Activated naive CD8-positive, alpha-beta T cell treated with anti-CD3 and anti-CD28 coated beads, Interleukin-2, amount 10 ng/mL, durations not matched to agents 7 days and 5 days (primary cell): ENCODE results near the gene MRPL24. TPM values are rescaled to one million over a fixed set of nuclear protein-coding genes. Genes with fewer than 3 reads are reported as not detected.
A peak's percentile ranks its signal among the peaks of the same experiment; 100 is the strongest.

Experiments
- ATAC-seq: fragments of 150-1000 bp; cut with Tn5 transposase; one replicate; pipeline ENCODE4 v1.10.0; 2021; ENCODE audit warnings: low read depth, moderate library complexity
- POLR2A ChIA-PET: fragments of 350-600 bp; sonication (Branson Sonifier 250); formaldehyde crosslinking; loops from one replicate; lab custom pipeline; 2021; ENCODE audit warnings: antibody characterized with exemption; lab: Charles Lee
- DNase-seq: peaks from one replicate; pipeline ENCODE4 v3.0.0; 2021
- H3K27ac Mint-ChIP-seq: one replicate; pipeline ENCODE4 v1.8.0; 2022; ENCODE audit warnings: mild to moderate bottlenecking, mixed read lengths
- H3K27me3 Mint-ChIP-seq: one replicate; pipeline ENCODE4 v1.8.0; 2022; ENCODE audit warnings: mild to moderate bottlenecking, moderate library complexity, mixed read lengths
- H3K36me3 Mint-ChIP-seq: one replicate; pipeline ENCODE4 v1.8.0; 2021; ENCODE audit warnings: mild to moderate bottlenecking, mixed read lengths
- H3K4me1 Mint-ChIP-seq: one replicate; pipeline ENCODE4 v1.8.0; 2021; ENCODE audit warnings: mixed read lengths
- H3K4me3 Mint-ChIP-seq: one replicate; pipeline ENCODE4 v1.8.0; 2022; ENCODE audit warnings: mild to moderate bottlenecking, moderate library complexity, mixed read lengths
- H3K9me3 Mint-ChIP-seq: one replicate; pipeline ENCODE4 v1.8.0; 2021; ENCODE audit warnings: mixed read lengths
- total RNA-seq, 2 experiments: library from RNA; stranded (reverse); gene quantifications; one replicate each; pipeline ENCODE4 v1.2.3, GENCODE V29; 2021

Gene MRPL24
- total RNA-seq, 2 experiments from 2014 or later, result 45.0 to 51.1 TPM

DNA sequence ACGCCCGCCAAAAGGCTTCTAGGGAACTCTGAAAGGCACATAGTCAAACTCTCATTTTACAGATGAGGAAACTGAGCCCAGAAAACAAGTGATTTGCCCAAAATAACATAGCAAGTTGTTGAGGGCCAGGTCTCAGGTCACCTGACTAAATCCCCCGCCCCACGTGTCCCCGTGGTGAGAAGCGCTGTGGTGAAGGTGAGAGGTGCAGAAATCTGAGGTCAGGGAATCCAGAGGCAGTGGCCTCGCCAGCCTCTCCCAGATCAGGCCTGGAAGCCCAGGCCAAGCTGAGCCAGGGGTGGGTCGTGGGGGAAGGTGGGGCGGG, 5.5 kb upstream of the MRPL24 start:
- Mint-ChIP-seq H3K27ac (peak overlapping the region; percentile 91), H3K4me1 (peaks cover 54% of the 10 kb centered on the region), H3K36me3 (peaks cover 33% of the 10 kb centered on the region), H3K27me3 (no peaks in the 10 kb centered on the region), H3K9me3 (no peaks in the 10 kb centered on the region), H3K4me3 (no peak overlapping the region)
- POLR2A ChIA-PET, result interaction anchor here (1.0 to 2.9 kb wide), 3 partner anchors 18 to 24 kb away, joined by 3 to 15 read pairs (median 5); partner anchors contain the start of genes ISG20L2, METTL25B and PRCC
- ATAC-seq, result no peak
- no peak for DNase-seq

DNA sequence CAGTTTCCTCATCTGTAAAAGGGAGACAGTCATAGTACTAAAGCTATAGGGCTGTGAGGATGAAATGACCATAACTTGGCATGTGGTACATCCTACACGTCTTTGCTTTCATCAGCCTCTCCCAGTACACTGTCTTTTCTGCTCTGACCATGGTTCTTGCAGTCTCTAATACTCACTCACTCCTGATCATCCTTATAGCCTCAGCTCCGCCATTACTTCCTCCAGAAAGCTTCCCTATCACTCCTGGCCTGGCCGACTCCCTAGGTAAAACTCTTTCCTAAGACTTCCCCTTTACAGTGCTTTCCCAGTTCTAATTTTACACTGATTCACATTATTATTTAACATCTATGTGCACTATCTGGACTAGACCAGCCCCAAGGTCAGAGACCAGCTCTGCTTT, 5.0 kb upstream of the MRPL24 start:
- H3K4me3 Mint-ChIP-seq, result no peak overlapping the region
- no peaks in the 10 kb centered on the region for H3K27me3 Mint-ChIP-seq
- ATAC-seq (no peak), DNase-seq (no peak)
- H3K9me3 Mint-ChIP-seq, result no peaks in the 10 kb centered on the region
- peaks cover 35% of the 10 kb centered on the region for H3K36me3 Mint-ChIP-seq
- POLR2A ChIA-PET, result interaction anchor here (0.7 to 2.9 kb wide), 3 partner anchors 18 to 25 kb away, joined by 3 to 15 read pairs (median 3); partner anchors contain the start of genes ISG20L2, METTL25B and PRCC
- H3K27ac Mint-ChIP-seq, result peak overlapping the region; percentile 1
- H3K4me1 Mint-ChIP-seq, result peaks cover 55% of the 10 kb centered on the region

DNA sequence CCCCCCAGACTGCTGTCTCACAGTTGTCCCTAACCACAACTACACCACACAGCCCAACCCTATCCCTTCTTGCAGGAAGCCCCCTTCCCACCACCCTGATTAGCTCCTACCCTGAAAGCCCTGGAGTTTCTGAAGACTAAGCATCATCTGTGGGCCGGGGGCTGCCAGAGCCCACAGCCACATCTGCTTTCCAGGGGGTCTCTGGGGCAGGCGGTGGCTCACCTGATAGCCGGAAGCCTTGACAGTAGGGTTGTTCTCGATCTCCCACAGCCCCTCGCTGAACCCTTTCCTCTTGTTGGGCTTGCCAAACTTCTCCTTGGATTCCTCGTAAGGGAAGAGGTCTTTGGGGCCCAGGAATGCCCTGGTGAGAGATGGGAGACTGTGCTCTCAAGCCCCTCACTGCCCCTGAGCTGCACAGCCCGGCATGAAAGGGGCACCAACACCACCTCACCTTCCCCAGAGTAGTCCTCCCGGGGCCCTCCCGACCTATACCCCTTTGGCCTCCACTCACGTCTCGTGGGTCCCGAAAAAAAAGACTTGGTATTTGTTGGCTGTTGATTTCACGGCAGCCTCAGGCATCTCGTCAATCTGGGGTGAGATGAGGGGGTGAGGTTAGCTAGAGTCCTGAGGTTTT, 4.0 kb upstream of the MRPL24 start:
- ATAC-seq, result no peak
- DNase-seq, result no peak
- Mint-ChIP-seq H3K4me3 (no peak overlapping the region), H3K27me3 (no peaks in the 10 kb centered on the region), H3K4me1 (peaks cover 53% of the 10 kb centered on the region), H3K27ac (peak overlapping the region; percentile 53), H3K9me3 (no peaks in the 10 kb centered on the region), H3K36me3 (peaks cover 34% of the 10 kb centered on the region)
- POLR2A ChIA-PET, result no interaction called here

DNA sequence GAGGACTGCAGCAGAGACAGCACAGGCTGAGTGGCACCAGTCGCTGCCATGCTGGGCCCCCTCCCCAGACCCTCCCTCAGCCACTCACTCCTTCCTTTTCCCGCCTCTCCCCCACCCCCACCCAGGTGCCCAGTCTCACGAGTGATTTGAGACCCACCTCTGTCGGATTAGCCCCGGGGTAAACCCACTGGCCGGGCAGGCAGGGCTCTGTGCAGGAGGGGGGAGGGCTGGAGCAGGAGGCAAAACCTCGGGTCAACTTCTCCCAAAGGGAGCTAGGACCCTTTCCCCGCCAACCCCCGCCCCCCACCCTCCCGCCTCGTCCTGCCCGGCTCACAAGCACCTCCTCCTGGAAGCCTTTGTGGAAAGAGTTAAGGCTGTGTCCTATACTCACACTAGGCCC, 3.5 kb upstream of the MRPL24 start:
- peak overlapping the region; percentile 53 for H3K27ac Mint-ChIP-seq
- peaks cover 49% of the 10 kb centered on the region for H3K4me1 Mint-ChIP-seq
- no peak overlapping the region for H3K4me3 Mint-ChIP-seq
- no peaks in the 10 kb centered on the region for H3K9me3 Mint-ChIP-seq
- POLR2A ChIA-PET, result no interaction called here
- no peak for ATAC-seq
- no peaks in the 10 kb centered on the region for H3K27me3 Mint-ChIP-seq
- peaks cover 31% of the 10 kb centered on the region for H3K36me3 Mint-ChIP-seq
- no peak for DNase-seq

DNA sequence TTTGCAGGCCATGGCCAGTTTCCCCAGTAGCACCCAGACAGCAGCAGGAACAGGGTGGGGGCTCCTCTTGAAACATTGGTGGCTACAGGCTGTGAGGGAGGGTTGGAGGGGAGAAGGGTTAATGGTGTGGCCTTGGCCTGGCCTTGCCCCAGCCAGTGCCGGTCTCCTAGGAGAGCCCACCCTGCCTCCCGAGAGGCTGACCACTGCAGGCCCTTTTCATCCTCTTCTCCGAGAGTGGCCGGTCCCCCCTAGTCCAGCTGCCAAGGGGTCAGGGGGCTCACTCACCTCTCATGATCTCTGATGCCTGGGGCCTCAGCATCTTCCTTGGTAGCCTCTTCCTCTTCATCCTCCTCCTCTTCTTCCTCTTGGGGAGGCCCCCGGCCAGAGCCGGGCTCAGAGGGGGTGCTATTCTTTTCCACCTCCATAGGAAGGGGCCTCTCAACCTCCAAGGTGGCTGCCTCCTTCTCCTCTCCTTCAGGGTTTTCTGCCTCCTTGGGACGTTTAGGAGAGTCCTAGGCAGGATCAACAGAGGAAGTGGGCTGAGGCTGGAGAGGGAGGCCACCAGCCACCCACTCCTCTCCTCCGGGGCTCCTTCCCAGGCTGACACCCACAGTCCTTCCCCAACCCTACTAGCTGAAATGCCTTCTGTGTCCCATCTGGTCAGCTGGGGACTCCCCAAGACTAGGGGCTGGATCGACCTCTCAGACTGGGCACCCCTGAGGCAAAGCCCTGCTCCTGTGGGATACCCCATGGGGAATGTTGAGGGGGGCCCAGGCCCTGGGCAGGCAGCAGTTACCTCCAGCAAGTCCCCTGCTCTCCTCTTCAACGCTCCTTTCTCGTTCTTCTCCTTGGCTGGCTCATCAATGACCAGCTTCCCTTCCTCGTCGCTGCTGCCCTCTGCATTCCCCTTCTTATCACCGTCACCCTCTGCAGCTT, 2.7 kb upstream of the MRPL24 start:
- Mint-ChIP-seq H3K4me1 (peaks cover 46% of the 10 kb centered on the region), H3K27me3 (no peaks in the 10 kb centered on the region), H3K36me3 (peaks cover 26% of the 10 kb centered on the region), H3K4me3 (no peak overlapping the region), H3K9me3 (no peaks in the 10 kb centered on the region), H3K27ac (peak overlapping the region; percentile 18)
- POLR2A ChIA-PET, result interaction anchor here (3.9 kb wide), 1 partner anchor 8 kb away, joined by 69 read pairs; the partner anchor contains the start of gene HDGF
- ATAC-seq (no peak), DNase-seq (no peak)

DNA sequence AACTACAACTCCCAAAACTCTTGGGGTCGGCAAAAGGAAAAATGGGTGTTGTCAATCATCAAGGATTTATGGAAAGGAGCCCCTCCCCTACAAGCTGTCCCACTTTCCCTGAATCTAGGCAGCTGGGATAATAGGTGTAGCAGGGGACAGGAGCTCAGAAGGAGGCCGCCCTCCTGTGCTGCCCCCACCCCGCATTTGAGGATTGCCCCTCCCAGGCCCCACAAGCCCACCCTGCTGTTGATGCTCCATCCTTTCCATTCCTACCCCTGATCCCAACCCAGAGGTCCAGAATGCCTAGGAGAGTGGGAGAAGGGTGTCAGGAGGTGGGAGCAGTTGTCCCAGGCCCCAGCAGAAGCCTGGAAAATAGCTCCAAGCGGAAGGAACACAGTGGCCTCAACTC, 1.9 kb upstream of the MRPL24 start:
- Mint-ChIP-seq H3K9me3 (no peaks in the 10 kb centered on the region), H3K4me1 (peaks cover 38% of the 10 kb centered on the region), H3K36me3 (peaks cover 26% of the 10 kb centered on the region), H3K27me3 (no peaks in the 10 kb centered on the region), H3K27ac (no peak overlapping the region), H3K4me3 (no peak overlapping the region)
- POLR2A ChIA-PET, result interaction anchor here (3.9 to 4.7 kb wide), 2 partner anchors 9 to 14 kb away, joined by 69 to 82 read pairs; partner anchors contain the start of genes HDGF, ISG20L2 and METTL25B
- no peak for DNase-seq
- no peak for ATAC-seq

DNA sequence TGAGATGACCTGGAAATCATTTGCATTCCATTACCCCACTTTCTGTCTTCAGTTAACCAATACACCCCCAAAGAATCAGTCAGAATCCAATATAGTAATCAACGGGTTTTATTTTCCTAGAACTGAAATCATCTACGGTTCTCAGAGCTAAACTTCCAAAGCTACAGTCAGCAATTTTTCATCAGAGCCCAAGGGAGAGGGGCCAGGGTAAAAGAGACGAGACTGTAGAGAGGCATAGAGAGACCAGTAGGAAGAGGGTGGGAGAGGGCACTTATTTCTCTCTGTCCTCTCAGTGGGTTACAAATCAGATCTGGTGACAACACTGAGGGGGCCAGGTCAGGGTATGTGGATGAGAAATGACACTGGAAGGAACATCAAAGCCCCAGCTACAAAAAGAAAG, 1.1 kb upstream of the MRPL24 start:
- no peak for ATAC-seq
- POLR2A ChIA-PET, result interaction anchor here (1.3 to 4.7 kb wide), 5 partner anchors 9 to 27 kb away, joined by 6 to 82 read pairs (median 27); partner anchors contain the start of genes HDGF, ISG20L2, METTL25B and PRCC
- Mint-ChIP-seq H3K27me3 (no peaks in the 10 kb centered on the region), H3K4me1 (peaks cover 33% of the 10 kb centered on the region), H3K36me3 (peaks cover 26% of the 10 kb centered on the region), H3K4me3 (peak overlapping the region; percentile 94), H3K9me3 (no peaks in the 10 kb centered on the region), H3K27ac (peak overlapping the region; percentile 94)
- no peak for DNase-seq

DNA sequence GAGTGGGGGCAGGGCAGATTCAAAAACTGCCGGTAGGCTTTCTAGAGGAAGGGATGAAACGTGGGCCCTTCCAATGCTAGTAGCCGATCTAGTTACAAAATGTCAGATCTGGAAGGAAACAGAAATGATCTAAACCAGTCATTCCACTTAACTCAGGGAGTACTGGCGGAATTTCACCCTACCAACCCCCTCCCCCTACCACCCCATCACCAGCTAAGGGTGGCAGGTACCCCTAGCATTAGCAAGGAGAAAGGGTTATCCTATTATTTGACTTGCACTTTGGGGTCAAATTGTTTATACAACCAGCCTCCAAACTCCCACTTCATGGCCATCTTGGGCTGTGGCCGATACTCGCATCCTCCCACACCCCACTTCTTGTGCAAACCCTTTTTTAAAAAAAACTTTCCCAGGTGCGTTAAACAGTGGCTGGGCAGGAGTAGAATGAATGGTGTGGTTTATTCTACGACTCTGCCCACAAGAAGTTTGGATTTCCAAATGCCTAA, 644 bp upstream of the MRPL24 start:
- Mint-ChIP-seq H3K27ac (peak overlapping the region; percentile 94), H3K4me1 (peaks cover 32% of the 10 kb centered on the region), H3K27me3 (no peaks in the 10 kb centered on the region), H3K4me3 (peak overlapping the region; percentile 94), H3K36me3 (peaks cover 26% of the 10 kb centered on the region), H3K9me3 (no peaks in the 10 kb centered on the region)
- POLR2A ChIA-PET, result interaction anchor here (0.6 to 4.7 kb wide), 10 partner anchors 10 to 240 kb away, joined by 4 to 82 read pairs (median 6); partner anchors contain the start of genes HDGF, ISG20L2, MEF2D and METTL25B
- DNase-seq (no peak), ATAC-seq (no peak)

DNA sequence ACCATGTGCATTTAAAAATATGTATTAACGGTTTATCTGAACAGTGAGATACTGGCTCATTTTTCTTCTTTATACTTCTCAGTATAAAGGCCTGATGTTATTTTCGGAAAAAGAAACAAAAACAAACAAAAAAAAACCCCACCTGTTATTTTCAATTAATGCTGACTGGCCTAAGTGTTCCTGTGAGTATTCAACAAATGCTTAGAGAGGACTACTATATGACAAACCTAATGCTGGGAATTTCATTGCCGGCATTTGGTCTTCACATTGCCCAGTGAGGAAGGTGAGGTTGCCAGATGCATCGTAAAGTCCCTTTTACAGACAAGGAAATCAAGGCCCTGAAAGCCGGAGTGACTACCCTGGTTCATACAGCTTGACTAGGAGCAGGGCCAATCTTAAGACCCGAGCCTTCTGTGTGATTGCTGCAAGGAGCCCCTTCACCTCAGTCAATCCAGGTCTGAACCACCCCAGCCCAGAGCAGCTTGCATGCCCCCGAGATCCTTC, 599 bp downstream of the MRPL24 start:
- DNase-seq (no peak), ATAC-seq (peak; percentile 4)
- Mint-ChIP-seq H3K27me3 (no peaks in the 10 kb centered on the region), H3K27ac (peak overlapping the region; percentile 94), H3K4me3 (peak overlapping the region; percentile 94), H3K36me3 (peaks cover 22% of the 10 kb centered on the region), H3K9me3 (no peaks in the 10 kb centered on the region), H3K4me1 (peaks cover 22% of the 10 kb centered on the region)
- POLR2A ChIA-PET, result interaction anchor here (1.2 to 4.7 kb wide), 6 partner anchors 11 to 239 kb away, joined by 4 to 82 read pairs (median 20); partner anchors contain the start of genes HDGF, ISG20L2, MEF2D and METTL25B

DNA sequence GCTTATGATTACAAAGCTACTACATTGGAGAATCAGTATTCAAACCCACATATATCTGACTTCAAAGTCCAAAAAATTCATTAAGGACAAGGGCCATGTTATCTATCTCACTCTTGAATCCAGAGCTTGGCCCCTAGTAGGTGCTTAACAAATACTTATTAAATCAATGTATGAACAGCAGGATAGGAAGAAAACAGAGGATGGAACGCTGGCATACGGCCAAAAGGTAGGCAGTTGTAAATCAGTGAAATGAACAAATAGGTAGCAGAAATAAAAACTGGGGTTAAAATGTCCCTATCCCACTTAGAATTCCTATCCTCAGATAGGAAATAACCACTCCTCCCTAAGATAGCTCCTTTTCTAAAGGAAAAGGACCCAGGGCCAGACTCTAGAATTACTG, 2.0 kb downstream of the MRPL24 start:
- Mint-ChIP-seq H3K9me3 (no peaks in the 10 kb centered on the region), H3K4me3 (peak overlapping the region; percentile 14), H3K27me3 (no peaks in the 10 kb centered on the region), H3K36me3 (peaks cover 20% of the 10 kb centered on the region), H3K4me1 (peaks cover 16% of the 10 kb centered on the region), H3K27ac (peak overlapping the region; percentile 14)
- POLR2A ChIA-PET, result interaction anchor here (4.7 kb wide), 1 partner anchor 10 kb away, joined by 82 read pairs; the partner anchor contains the start of genes ISG20L2 and METTL25B
- DNase-seq (no peak), ATAC-seq (no peak)

DNA sequence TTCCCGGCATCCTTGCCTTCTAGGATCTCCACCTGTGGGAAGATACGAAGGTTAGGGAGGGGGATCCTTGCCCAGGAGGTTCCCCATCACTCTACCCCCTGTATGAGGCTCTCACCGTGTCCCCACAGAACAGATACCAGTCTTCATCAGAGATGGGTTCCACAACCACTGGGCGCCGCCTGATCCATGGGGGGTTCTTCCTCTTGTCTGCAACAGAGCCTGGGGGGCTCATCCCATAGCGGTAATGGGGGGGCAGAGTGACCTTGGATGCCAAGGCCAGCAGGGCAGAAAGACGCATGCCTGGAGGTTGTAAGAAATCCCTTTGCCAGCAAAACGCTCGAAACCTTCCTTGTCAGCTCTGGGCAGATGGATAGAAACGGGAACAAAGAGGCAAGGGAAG, 2.5 kb downstream of the MRPL24 start:
- H3K36me3 Mint-ChIP-seq, result peaks cover 17% of the 10 kb centered on the region

DNA sequence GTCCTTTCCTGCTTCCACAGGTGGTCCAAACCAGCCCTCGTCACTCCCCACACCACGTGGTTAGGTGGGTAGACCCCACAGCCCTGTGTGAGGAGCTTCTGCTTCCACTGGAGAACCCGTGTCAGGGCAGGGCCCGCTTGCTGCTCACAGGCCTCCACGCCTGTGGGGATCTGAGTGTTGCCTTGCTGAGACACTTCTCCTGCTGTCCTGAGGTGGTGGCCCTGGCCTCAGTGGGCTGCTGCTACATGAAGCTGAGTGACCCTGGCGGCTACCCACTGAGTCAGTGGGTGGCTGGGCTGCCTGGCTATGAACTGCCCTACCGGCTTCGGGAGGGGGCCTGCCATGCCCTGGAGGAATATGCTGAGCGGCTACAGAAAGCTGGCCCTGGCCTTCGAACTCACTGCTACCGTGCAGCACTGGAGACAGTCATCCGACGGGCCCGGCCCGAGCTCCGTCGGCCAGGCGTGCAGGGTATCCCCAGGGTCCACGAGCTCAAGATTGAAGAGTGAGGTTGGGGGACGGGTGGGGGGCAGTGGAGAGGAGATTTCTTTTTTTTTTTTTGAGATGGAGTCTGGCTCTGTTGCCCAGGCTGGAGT, 6.8 kb downstream of the MRPL24 start:
- H3K4me1 Mint-ChIP-seq, result peaks cover 16% of the 10 kb centered on the region
- H3K27me3 Mint-ChIP-seq, result no peaks in the 10 kb centered on the region
- no peak overlapping the region for H3K27ac Mint-ChIP-seq
- no peak for DNase-seq
- H3K36me3 Mint-ChIP-seq, result peaks cover 2% of the 10 kb centered on the region
- POLR2A ChIA-PET, result no interaction called here
- H3K4me3 Mint-ChIP-seq, result no peak overlapping the region
- no peak for ATAC-seq
- no peaks in the 10 kb centered on the region for H3K9me3 Mint-ChIP-seq

More for the DNA sequence above, 2.5 kb downstream of the MRPL24 start:
- Mint-ChIP-seq H3K4me3 (no peak overlapping the region), H3K27ac (no peak overlapping the region), H3K9me3 (no peaks in the 10 kb centered on the region), H3K4me1 (peaks cover 16% of the 10 kb centered on the region), H3K27me3 (no peaks in the 10 kb centered on the region)
- DNase-seq (no peak), ATAC-seq (no peak)
- POLR2A ChIA-PET, result interaction anchor here (4.7 kb wide), 1 partner anchor 10 kb away, joined by 82 read pairs; the partner anchor contains the start of genes ISG20L2 and METTL25B
